Prostate gland (tissue), 2 donors: ENCODE data around the gene LCE2C. TPM values are rescaled to one million over a fixed set of nuclear protein-coding genes. Genes with fewer than 3 reads are reported as not detected.

Experiments used
- DNase-seq: peaks from one replicate; pipeline ENCODE4 v3.0.0-alpha.2; 2019; ENCODE audit warnings: low spot score
- H3K27ac ChIP-seq, 2 donors: fragments of 200-600 bp; sonication (generic); 2 replicates each; pipeline ENCODE4 v1.5.1; 2017 to 2019
- H3K27me3 ChIP-seq: fragments of 200-600 bp; sonication (generic); replicated peaks from 2 replicates; pipeline ENCODE4 v1.5.1; 2019; ENCODE audit not compliant: insufficient read depth
- H3K36me3 ChIP-seq, 2 donors: fragments of 200-600 bp; sonication (generic); 1 replicate in 1 of 2; 2 replicates in 1 of 2; pipeline versions ENCODE4 v1.5.1 to v1.8.1; 2017 to 2019
- H3K4me1 ChIP-seq: fragments of 200-600 bp; sonication (generic); replicated peaks from 2 replicates; pipeline ENCODE4 v1.5.1; 2019
- H3K4me3 ChIP-seq, 2 donors: fragments of 200-600 bp; sonication (generic); 2 replicates each; pipeline ENCODE4 v1.5.1; 2017 to 2019
- H3K9me3 ChIP-seq: fragments of 200-600 bp; sonication (generic); 2 replicates; pipeline ENCODE4 v1.5.1; 2017
- CTCF ChIP-seq, 4 experiments: fragments of 200-600 bp in 2 of 4; fragments of 450-650 bp in 2 of 4; sonication (generic) in 2 of 4; IDR thresholded peaks; 1 replicate in 3 of 4; 2 replicates in 1 of 4; pipeline ENCODE4 v1.5.1; 2016 to 2019; ENCODE audit warnings: antibody characterized with exemption in 4 of 4, mild to moderate bottlenecking in 2 of 4, moderate library complexity in 2 of 4
- POLR2A ChIP-seq: fragments of 450-650 bp; IDR thresholded peaks from one replicate; pipeline ENCODE4 v1.6.1; 2016; ENCODE audit warnings: antibody characterized with exemption, mild to moderate bottlenecking
- POLR2AphosphoS5 ChIP-seq: sonication (generic); formaldehyde crosslinking; IDR thresholded peaks from one replicate; pipeline ENCODE4 v1.6.1; 2017; ENCODE audit warnings: antibody characterized with exemption
- WGBS: methylation state at CpG from one replicate; pipeline ENCODE4 v1.1.5; 2018; 5-methylcytosine and 5-hydroxymethylcytosine counted together
- intact Hi-C: fragments of 100-400 bp; cut with DNase I; formaldehyde crosslinking; loops from one replicate; pipeline ENCODE4 v1.14.2; 2022
- total RNA-seq, 2 donors: library from RNA; depleted of rRNA; stranded (reverse); fragments of >200 nt; gene quantifications; one replicate each; pipeline ENCODE4 v1.1.0, GENCODE V29; 2016

LCE2C gene
- total RNA-seq, 2 donors from 2014 or later, result 1.8 TPM; not detected in 1

GRCh38 chr1:152707860-152708259, 32.8 kb downstream of the LCE2C start, which contains the start of gene LCE4A:
Gene LCE4A (plus strand): TSS chr1:152708160. CDS start chr1:152709076, 916 bp downstream.
- intact Hi-C loops, result no loop called here
- no peak within 1 kb of the TSS for H3K27ac ChIP-seq
- no peaks in the 10 kb centered on the region for H3K27me3 ChIP-seq
- WGBS, result 84% methylated on average over 2 of the region's 2 CpGs
- H3K4me3 ChIP-seq, result no peak within 1 kb of the TSS
- TF ChIP-seq POLR2AphosphoS5 (no peak), POLR2A (no peak), CTCF (IDR thresholded peaks at IDR 0.05) (no peak)
- H3K4me1 ChIP-seq, result no peaks in the 10 kb centered on the region
- no peak for DNase-seq
- H3K36me3 ChIP-seq, result no peaks in the 10 kb centered on the region
- H3K9me3 ChIP-seq, result no peaks in the 10 kb centered on the region

GRCh38 chr1:152718238-152718637, 43.2 kb downstream of the LCE2C start:
- Histone ChIP-seq H3K27me3 (no peaks in the 10 kb centered on the region), H3K36me3 (no peaks in the 10 kb centered on the region), H3K9me3 (no peaks in the 10 kb centered on the region), H3K27ac (no peak overlapping the region), H3K4me3 (no peak overlapping the region), H3K4me1 (no peaks in the 10 kb centered on the region)
- no peak for DNase-seq
- no peak for TF ChIP-seq POLR2AphosphoS5
- TF ChIP-seq CTCF (IDR thresholded peaks at IDR 0.05), result no peak
- no peak for TF ChIP-seq POLR2A
- intact Hi-C loops, result no loop called here

- no peak overlapping the region for H3K27ac ChIP-seq
- no peaks in the 10 kb centered on the region for H3K9me3 ChIP-seq
- intact Hi-C loops, result no loop called here
- H3K4me1 ChIP-seq, result no peaks in the 10 kb centered on the region
- H3K27me3 ChIP-seq, result no peaks in the 10 kb centered on the region
- no peak overlapping the region for H3K4me3 ChIP-seq
- no peak for DNase-seq
- no peak for TF ChIP-seq CTCF (IDR thresholded peaks at IDR 0.05)
- no peak for TF ChIP-seq POLR2A
- TF ChIP-seq POLR2AphosphoS5, result no peak
- no peaks in the 10 kb centered on the region for H3K36me3 ChIP-seq
Observed at GRCh38 chr1:152725261-152725660, 50.2 kb downstream of the LCE2C start.

Other genes starting within 250 kb of the LCE2C start
- not detected for gene LCE5A, start 164.5 kb upstream of the LCE2C start, total RNA-seq
- not detected for gene CRCT1, start 160.8 kb upstream of the LCE2C start, total RNA-seq
- not detected for gene LCE3E, start 108.5 kb upstream of the LCE2C start, total RNA-seq
- gene LCE3D, start 94.8 kb upstream of the LCE2C start, total RNA-seq, result not detected
- not detected for gene LCE3C, start 75.0 kb upstream of the LCE2C start, total RNA-seq
- not detected for gene LCE3B, start 61.5 kb upstream of the LCE2C start, total RNA-seq
- gene LCE3A, start 52.2 kb upstream of the LCE2C start, total RNA-seq, result not detected
- not detected for gene LCE2D, start 11.9 kb upstream of the LCE2C start, total RNA-seq
- gene LCE2B, start 10.8 kb downstream of the LCE2C start, total RNA-seq, result 1 to 10 TPM in 1 of 2 donors, not detected in 1; 3.2 TPM
- gene LCE2A, start 23.1 kb downstream of the LCE2C start, total RNA-seq, result not detected
- not detected for gene LCE4A, start 32.9 kb downstream of the LCE2C start, total RNA-seq
- gene KPRP, start 82.7 kb downstream of the LCE2C start, total RNA-seq, result under 1 TPM in 1 of 2 donors, not detected in 1; 0.57 TPM
- not detected for gene LCE1F, start 99.9 kb downstream of the LCE2C start, total RNA-seq
- not detected for gene LCE1E, start 111.0 kb downstream of the LCE2C start, total RNA-seq
- not detected for gene LCE1D, start 121.4 kb downstream of the LCE2C start, total RNA-seq
- 1 to 10 TPM in 1 of 2 donors, not detected in 1; 8.6 TPM for gene LCE1C, start 131.4 kb downstream of the LCE2C start, total RNA-seq
- under 1 TPM in 1 of 2 donors, not detected in 1; 0.51 TPM for gene LCE1B, start 136.7 kb downstream of the LCE2C start, total RNA-seq
- gene LCE1A, start 152.2 kb downstream of the LCE2C start, total RNA-seq, result 1 to 10 TPM in 1 of 2 donors, not detected in 1; 3.4 TPM
- gene LCE6A, start 167.6 kb downstream of the LCE2C start, total RNA-seq, result not detected
- not detected for gene LCE7A, start 184.7 kb downstream of the LCE2C start, total RNA-seq
- gene SMCP, start 203.0 kb downstream of the LCE2C start, total RNA-seq, result 10 to 100 TPM in 1 of 2 donors, not detected in 1; 36.5 TPM
- gene IVL, start 233.3 kb downstream of the LCE2C start, total RNA-seq, result under 1 TPM; 0.46 to 0.57 TPM